HepG2 (cell line): Measurements from ENCODE around the gene DGAT2. TPM values are rescaled to one million over a fixed set of nuclear protein-coding genes. Genes with fewer than 3 reads are reported as not detected.

ENCODE experiments used
- BCL6 ChIP-seq: IDR thresholded peaks from 2 replicates; pipeline ENCODE4 v1.6.1; 2016; ENCODE audit warnings: missing genetic modification reagents, missing compliant biosample characterization
- CREB3 ChIP-seq: sonication (generic); formaldehyde crosslinking; IDR thresholded peaks from 2 replicates; pipeline ENCODE4 v1.5.0; 2020; ENCODE audit warnings: missing genetic modification reagents
- FOXC1 ChIP-seq: sonication (generic); formaldehyde crosslinking; IDR thresholded peaks from 2 replicates; pipeline ENCODE4 v1.8.0; 2022; ENCODE audit warnings: mild to moderate bottlenecking, missing genetic modification reagents, borderline replicate concordance
- FOXK1 ChIP-seq: sonication (generic); formaldehyde crosslinking; IDR thresholded peaks from 2 replicates; pipeline ENCODE4 v1.4.0; 2020; ENCODE audit warnings: low read depth, missing genetic modification reagents, borderline replicate concordance
- KAT8 ChIP-seq: IDR thresholded peaks from 2 replicates; pipeline ENCODE4 v1.6.1; 2016; ENCODE audit warnings: missing genetic modification reagents, missing compliant biosample characterization
- KDM4B ChIP-seq: sonication (generic); formaldehyde crosslinking; IDR thresholded peaks from 2 replicates; pipeline ENCODE4 v1.4.0; 2020; ENCODE audit warnings: missing genetic modification reagents
- RAD51 ChIP-seq: fragments of 450-650 bp; IDR thresholded peaks from 2 replicates; pipeline ENCODE4 v1.6.1; 2016; ENCODE audit warnings: borderline replicate concordance
- SMAD3 ChIP-seq: sonication (generic); formaldehyde crosslinking; IDR thresholded peaks from 2 replicates; pipeline ENCODE4 v1.4.0; 2020; ENCODE audit warnings: missing genetic modification reagents
- SOX13 ChIP-seq, 3 experiments: fragments of 450-650 bp in 1 of 3; sonication (generic) in 1 of 3; formaldehyde crosslinking in 1 of 3; IDR thresholded peaks in 2 of 3; conservative IDR thresholded peaks in 1 of 3; 2 replicates each; pipeline versions ENCODE4 v1.5.0 to v1.6.1; 2016 to 2020; ENCODE audit warnings: antibody characterized with exemption in 1 of 3, mild to moderate bottlenecking in 1 of 3, missing compliant biosample characterization in 1 of 3, missing genetic modification reagents in 1 of 3, moderate library complexity in 1 of 3
- TERF1 ChIP-seq: sonication (generic); formaldehyde crosslinking; IDR thresholded peaks from 2 replicates; pipeline ENCODE4 v1.8.0; 2022; ENCODE audit warnings: mild to moderate bottlenecking, missing genetic modification reagents, moderate library complexity
- ZFP37 ChIP-seq: sonication (generic); formaldehyde crosslinking; IDR thresholded peaks from 2 replicates; pipeline ENCODE4 v1.4.0; 2020; ENCODE audit warnings: missing genetic modification reagents, borderline replicate concordance
- ZNF224 ChIP-seq: sonication (generic); formaldehyde crosslinking; IDR thresholded peaks from 2 replicates; pipeline ENCODE4 v1.5.0; 2020; ENCODE audit warnings: mild to moderate bottlenecking, missing genetic modification reagents
- ZNF256 ChIP-seq: sonication (generic); formaldehyde crosslinking; conservative IDR thresholded peaks from 2 replicates; pipeline ENCODE4 v1.4.0; 2020; ENCODE audit warnings: missing genetic modification reagents
- ZNF296 ChIP-seq: sonication (generic); formaldehyde crosslinking; conservative IDR thresholded peaks from 2 replicates; pipeline ENCODE4 v1.5.0; 2020; ENCODE audit warnings: mild to moderate bottlenecking, missing genetic modification reagents
- ZNF550 ChIP-seq: sonication (generic); formaldehyde crosslinking; IDR thresholded peaks from 2 replicates; pipeline ENCODE4 v1.4.0; 2020; ENCODE audit warnings: mild to moderate bottlenecking, missing genetic modification reagents, borderline replicate concordance
- ZNF589 ChIP-seq: sonication (generic); formaldehyde crosslinking; conservative IDR thresholded peaks from 2 replicates; pipeline ENCODE4 v1.8.0; 2022; ENCODE audit warnings: mild to moderate bottlenecking, moderate library complexity, missing genetic modification reagents
- ZNF687 ChIP-seq: sonication (generic); formaldehyde crosslinking; IDR thresholded peaks from 2 replicates; pipeline ENCODE4 v1.5.1; 2020; ENCODE audit warnings: mild to moderate bottlenecking, missing genetic modification reagents, moderate library complexity
- polyA plus RNA-seq, 8 experiments: library from polyadenylated mRNA; depleted of rRNA in 3 of 8; stranded (reverse) in 7 of 8; unstranded in 1 of 8; fragments of >200 nt; fragmentation: Illumina TruSeq in 4 of 8; extraction: Trizol in 4 of 8; gene quantifications; 2 replicates each; pipeline versions ENCODE4 v1.2.1 to v1.2.3, GENCODE V29; 2011 to 2016; ENCODE audit warnings: low read depth in 4 of 8, missing spikeins in 1 of 8, mixed read lengths in 1 of 8; ENCODE audit not compliant: insufficient read depth in 1 of 8
- total RNA-seq, 5 experiments: library from RNA; depleted of rRNA; stranded (reverse); fragments of >200 nt; fragmentation: Illumina TruSeq; extraction: Trizol; gene quantifications; 2 replicates each; pipeline ENCODE4 v1.2.3, GENCODE V29; 2016; ENCODE audit warnings: low read depth in 1 of 5
- TF ChIP-seq, protein P1 (sequence below): IDR thresholded peaks from 2 replicates; pipeline ENCODE4 v1.6.1; 2016
- TF ChIP-seq, protein P2 (sequence below): sonication (generic); formaldehyde crosslinking; IDR thresholded peaks from 2 replicates; pipeline ENCODE4 v1.4.0; 2020; ENCODE audit warnings: missing genetic modification reagents; ENCODE audit errors: not compliant biosample characterization

DGAT2 gene
- total and polyA plus RNA-seq, 2 of the 13 experiments (the other 11 are each of a cell fraction or from before 2014, with no cell fraction given), result 39.0 to 65.6 TPM

- TF ChIP-seq ZNF687 (CRISPR knock-in tag) (peak; percentile 73), RAD51 (no peak), ZNF224 (CRISPR knock-in tag) (no peak), ZNF256 (no peak), ZNF550 (CRISPR knock-in tag) (no peak), TERF1 (no peak), ZNF296 (0 out of 2 replicates have a peak, but pooled peaks have one; percentile 33), KAT8 (CRISPR knock-in tag) (peak; percentile 50; the same call in 1 of the 2 replicates), KDM4B (CRISPR knock-in tag) (no peak), SOX13 (IDR thresholded peaks at IDR 0.05) (no peak), SOX13 (CRISPR knock-in tag; conservative IDR thresholded peaks at IDR 0.05 in 1 of 2, IDR thresholded peaks at IDR 0.05 in 1 of 2) (peak in 1 of 2 experiments; percentile 50; a peak in 2 of 4 replicates), CREB3 (CRISPR knock-in tag) (no peak), ZFP37 (no peak), BCL6 (CRISPR knock-in tag) (peak; percentile 68), SMAD3 (CRISPR knock-in tag) (0 out of 2 replicates have a peak, but pooled peaks have one; percentile 66), FOXK1 (CRISPR knock-in tag) (0 out of 2 replicates have a peak, but pooled peaks have one; percentile 33), ZNF589 (CRISPR knock-in tag) (no peak), FOXC1 (CRISPR knock-in tag) (peak; percentile 64; the same call in 1 of the 2 replicates)
- TF ChIP-seq, protein P1, sequence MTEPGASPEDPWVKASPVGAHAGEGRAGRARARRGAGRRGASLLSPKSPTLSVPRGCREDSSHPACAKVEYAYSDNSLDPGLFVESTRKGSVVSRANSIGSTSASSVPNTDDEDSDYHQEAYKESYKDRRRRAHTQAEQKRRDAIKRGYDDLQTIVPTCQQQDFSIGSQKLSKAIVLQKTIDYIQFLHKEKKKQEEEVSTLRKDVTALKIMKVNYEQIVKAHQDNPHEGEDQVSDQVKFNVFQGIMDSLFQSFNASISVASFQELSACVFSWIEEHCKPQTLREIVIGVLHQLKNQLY (CRISPR knock-in tag), result peak; percentile 99
- TF ChIP-seq, protein P2, sequence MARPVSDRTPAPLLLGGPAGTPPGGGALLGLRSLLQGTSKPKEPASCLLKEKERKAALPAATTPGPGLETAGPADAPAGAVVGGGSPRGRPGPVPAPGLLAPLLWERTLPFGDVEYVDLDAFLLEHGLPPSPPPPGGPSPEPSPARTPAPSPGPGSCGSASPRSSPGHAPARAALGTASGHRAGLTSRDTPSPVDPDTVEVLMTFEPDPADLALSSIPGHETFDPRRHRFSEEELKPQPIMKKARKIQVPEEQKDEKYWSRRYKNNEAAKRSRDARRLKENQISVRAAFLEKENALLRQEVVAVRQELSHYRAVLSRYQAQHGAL (CRISPR knock-in tag), result no peak
Observed at GRCh38 chr11:75743711-75744563, 24.6 kb upstream of the DGAT2 start (continued).
